ENCODE measurements around the gene AHCYL1.
A peak's percentile ranks its signal among the peaks of the same experiment; 100 is the strongest.

Gene AHCYL1

DNA sequence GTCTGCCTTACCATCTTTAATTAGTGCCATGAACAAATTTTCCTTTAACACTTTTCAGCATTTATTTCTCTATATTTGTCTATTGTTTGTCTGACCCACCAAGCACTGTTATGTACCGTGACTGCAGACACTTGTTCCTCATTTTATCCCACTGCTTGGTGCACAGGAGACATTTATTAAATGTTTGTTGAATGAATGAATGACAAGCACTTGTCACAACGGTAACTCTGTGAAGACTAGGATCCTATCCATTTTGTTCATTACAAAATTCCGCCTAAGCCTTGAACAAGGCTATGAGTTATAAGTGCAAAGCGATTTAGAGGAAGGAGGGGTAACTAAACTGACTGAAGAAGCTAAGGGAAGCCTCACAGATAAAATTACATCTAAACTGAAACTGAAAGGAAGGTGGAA lies 49.5 kb downstream of the AHCYL1 start:
- Histone ChIP-seq H3K4me3 (ENCODE audit: low read length) (peak overlapping the region; percentile 44), H3K9ac (ENCODE audit: low read length) (no peak overlapping the region), H3K27me3 (ENCODE audit: control insufficient read depth, insufficient read depth, low read length) (no peaks in the 10 kb centered on the region), H3K4me1 (ENCODE audit: control insufficient read depth, insufficient read depth, low read length) (peaks cover 6% of the 10 kb centered on the region), H3K36me3 (ENCODE audit: control insufficient read depth, insufficient read depth, low read length) (peaks cover 13% of the 10 kb centered on the region), H3K27ac (ENCODE audit: low read depth, low read length) (peak overlapping the region; percentile 68)

GRCh38 chr1:110034451-110035235 lies 50.1 kb downstream of the AHCYL1 start, which contains the start of gene STRIP1:
TSS of gene STRIP1 (plus strand) at chr1:110034624. CDS start at chr1:110034638, 14 bp downstream.
- Histone ChIP-seq H3K9ac (ENCODE audit: low read length) (peak within 1 kb of the TSS; percentile 75), H3K4me3 (ENCODE audit: low read length) (peak within 1 kb of the TSS; percentile 81), H3K27me3 (ENCODE audit: control insufficient read depth, insufficient read depth, low read length) (no peaks in the 10 kb centered on the region), H3K27ac (ENCODE audit: low read depth, low read length) (peak within 1 kb of the TSS; percentile 91), H3K4me1 (ENCODE audit: control insufficient read depth, insufficient read depth, low read length) (peaks cover 6% of the 10 kb centered on the region), H3K36me3 (ENCODE audit: control insufficient read depth, insufficient read depth, low read length) (peaks cover 17% of the 10 kb centered on the region)

DNA sequence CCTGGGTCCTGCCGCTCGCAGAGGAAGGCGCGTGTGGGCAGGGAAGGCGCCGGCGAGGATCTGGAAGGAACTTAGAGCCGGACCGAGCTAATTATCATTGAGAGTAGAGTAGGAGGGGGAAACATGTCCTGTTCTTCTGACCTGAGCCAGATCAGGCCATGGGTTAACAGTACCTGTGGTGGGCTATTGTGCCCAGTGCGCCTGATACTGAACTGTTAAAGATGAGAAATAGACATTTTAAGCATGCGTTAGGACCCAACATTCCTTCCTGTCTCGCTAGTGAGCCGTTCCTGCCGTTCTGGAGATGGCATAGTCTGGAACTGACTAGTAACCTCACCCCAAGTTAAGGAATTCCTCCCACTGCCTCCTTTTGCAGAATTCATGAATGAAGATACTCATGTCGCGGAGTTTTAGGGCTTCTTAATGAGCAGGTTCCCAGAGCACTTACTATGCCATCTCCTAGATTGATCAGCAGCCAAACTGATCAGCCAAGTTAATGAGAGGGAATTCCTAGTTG lies 50.7 kb downstream of the AHCYL1 start:
- Histone ChIP-seq H3K27ac (ENCODE audit: low read depth, low read length) (peak overlapping the region; percentile 91), H3K9ac (ENCODE audit: low read length) (peak overlapping the region; percentile 75)

DNA sequence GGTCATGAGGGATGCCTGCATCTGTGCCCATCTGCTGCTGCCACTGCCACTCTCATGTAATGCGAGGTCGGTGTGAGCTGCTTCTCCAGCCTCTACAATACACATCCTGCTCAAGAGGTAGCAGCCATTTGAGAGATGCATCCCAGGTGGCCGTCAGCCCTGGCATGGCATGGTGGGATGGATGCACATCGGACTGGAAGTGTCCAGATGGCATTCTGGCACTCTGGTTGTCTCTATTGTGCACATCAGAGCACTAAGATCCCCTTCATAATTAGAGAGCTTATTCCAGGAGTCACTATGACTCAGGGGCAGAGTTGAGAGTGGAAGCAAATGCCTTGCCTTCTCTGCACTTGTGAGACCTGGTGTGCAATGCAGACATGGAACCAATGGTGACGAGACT lies 53.7 kb downstream of the AHCYL1 start:
- H3K9ac ChIP-seq (ENCODE audit: low read length): no peak overlapping the region
- H3K27me3 ChIP-seq (ENCODE audit: control insufficient read depth, insufficient read depth, low read length): no peaks in the 10 kb centered on the region
- no peak overlapping the region for H3K4me3 ChIP-seq (ENCODE audit: low read length)
- H3K4me1 ChIP-seq (ENCODE audit: control insufficient read depth, insufficient read depth, low read length): peaks cover 6% of the 10 kb centered on the region
- H3K27ac ChIP-seq (ENCODE audit: low read depth, low read length): no peak overlapping the region
- H3K36me3 ChIP-seq (ENCODE audit: control insufficient read depth, insufficient read depth, low read length): peaks cover 47% of the 10 kb centered on the region

More for the DNA sequence above, 50.7 kb downstream of the AHCYL1 start:
- peak overlapping the region; percentile 81 for H3K4me3 ChIP-seq (ENCODE audit: low read length)
- H3K4me1 ChIP-seq (ENCODE audit: control insufficient read depth, insufficient read depth, low read length): peaks cover 6% of the 10 kb centered on the region
- no peaks in the 10 kb centered on the region for H3K27me3 ChIP-seq (ENCODE audit: control insufficient read depth, insufficient read depth, low read length)
- peaks cover 19% of the 10 kb centered on the region for H3K36me3 ChIP-seq (ENCODE audit: control insufficient read depth, insufficient read depth, low read length)

DNA sequence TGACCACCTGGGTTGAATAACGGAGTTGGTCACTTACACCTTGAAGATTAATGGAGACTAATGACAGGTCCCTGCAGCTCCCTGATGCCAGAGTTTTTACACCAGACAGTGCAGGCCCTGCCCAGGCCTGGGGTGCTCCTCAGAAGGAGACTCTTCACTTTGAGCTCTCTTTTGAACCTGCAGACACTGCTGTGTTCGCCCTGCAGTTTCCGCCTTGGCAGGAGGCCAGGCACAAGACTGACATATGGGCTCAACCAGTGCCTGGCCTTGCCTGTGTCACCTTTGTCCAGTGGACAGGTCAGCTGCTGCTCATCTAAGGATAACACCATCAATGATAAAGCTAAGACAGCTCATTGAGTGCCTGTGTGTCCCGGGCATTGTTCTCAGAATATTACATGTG lies 55.1 kb downstream of the AHCYL1 start:
- peaks cover 6% of the 10 kb centered on the region for H3K4me1 ChIP-seq (ENCODE audit: control insufficient read depth, insufficient read depth, low read length)
- H3K36me3 ChIP-seq (ENCODE audit: control insufficient read depth, insufficient read depth, low read length): peaks cover 58% of the 10 kb centered on the region
- no peak overlapping the region for H3K4me3 ChIP-seq (ENCODE audit: low read length)
- no peaks in the 10 kb centered on the region for H3K27me3 ChIP-seq (ENCODE audit: control insufficient read depth, insufficient read depth, low read length)
- H3K27ac ChIP-seq (ENCODE audit: low read depth, low read length): no peak overlapping the region
- no peak overlapping the region for H3K9ac ChIP-seq (ENCODE audit: low read length)

DNA sequence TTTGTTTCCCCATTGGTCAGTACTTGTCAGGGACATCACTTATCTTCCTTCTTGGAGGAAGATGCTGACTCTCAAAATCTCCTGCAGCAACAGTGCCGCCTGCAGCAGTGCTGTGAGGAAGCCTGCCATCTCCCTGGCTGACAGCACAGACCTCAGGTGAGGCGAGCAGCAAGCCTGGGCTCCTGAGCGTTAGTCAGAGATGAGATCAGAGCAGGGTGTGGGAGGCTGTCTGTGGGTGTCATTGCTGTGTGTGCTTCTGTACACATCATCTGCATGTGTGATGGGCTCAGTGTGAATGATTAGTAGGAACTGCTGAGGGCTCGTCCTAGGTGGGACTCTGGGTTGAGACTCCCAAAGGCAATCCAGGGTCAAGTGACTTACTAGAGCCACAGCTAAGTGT lies 56.0 kb downstream of the AHCYL1 start:
- no peak overlapping the region for H3K27ac ChIP-seq (ENCODE audit: low read depth, low read length)
- H3K4me1 ChIP-seq (ENCODE audit: control insufficient read depth, insufficient read depth, low read length): peaks cover 3% of the 10 kb centered on the region
- H3K9ac ChIP-seq (ENCODE audit: low read length): no peak overlapping the region
- H3K4me3 ChIP-seq (ENCODE audit: low read length): no peak overlapping the region
- H3K27me3 ChIP-seq (ENCODE audit: control insufficient read depth, insufficient read depth, low read length): no peaks in the 10 kb centered on the region
- H3K36me3 ChIP-seq (ENCODE audit: control insufficient read depth, insufficient read depth, low read length): peaks cover 62% of the 10 kb centered on the region

- H3K36me3 ChIP-seq (ENCODE audit: control insufficient read depth, insufficient read depth, low read length): peaks cover 68% of the 10 kb centered on the region
- H3K4me3 ChIP-seq (ENCODE audit: low read length): no peak overlapping the region
- H3K9ac ChIP-seq (ENCODE audit: low read length): no peak overlapping the region
- no peaks in the 10 kb centered on the region for H3K4me1 ChIP-seq (ENCODE audit: control insufficient read depth, insufficient read depth, low read length)
- no peak overlapping the region for H3K27ac ChIP-seq (ENCODE audit: low read depth, low read length)
- no peaks in the 10 kb centered on the region for H3K27me3 ChIP-seq (ENCODE audit: control insufficient read depth, insufficient read depth, low read length)
Observed at GRCh38 chr1:110043016-110043415, 58.5 kb downstream of the AHCYL1 start.

- Histone ChIP-seq H3K27ac (ENCODE audit: low read depth, low read length) (no peak overlapping the region), H3K27me3 (ENCODE audit: control insufficient read depth, insufficient read depth, low read length) (no peaks in the 10 kb centered on the region), H3K4me1 (ENCODE audit: control insufficient read depth, insufficient read depth, low read length) (no peaks in the 10 kb centered on the region), H3K4me3 (ENCODE audit: low read length) (no peak overlapping the region), H3K36me3 (ENCODE audit: control insufficient read depth, insufficient read depth, low read length) (peaks cover 59% of the 10 kb centered on the region), H3K9ac (ENCODE audit: low read length) (no peak overlapping the region)
Observed at GRCh38 chr1:110047463-110047862, 62.9 kb downstream of the AHCYL1 start.

DNA sequence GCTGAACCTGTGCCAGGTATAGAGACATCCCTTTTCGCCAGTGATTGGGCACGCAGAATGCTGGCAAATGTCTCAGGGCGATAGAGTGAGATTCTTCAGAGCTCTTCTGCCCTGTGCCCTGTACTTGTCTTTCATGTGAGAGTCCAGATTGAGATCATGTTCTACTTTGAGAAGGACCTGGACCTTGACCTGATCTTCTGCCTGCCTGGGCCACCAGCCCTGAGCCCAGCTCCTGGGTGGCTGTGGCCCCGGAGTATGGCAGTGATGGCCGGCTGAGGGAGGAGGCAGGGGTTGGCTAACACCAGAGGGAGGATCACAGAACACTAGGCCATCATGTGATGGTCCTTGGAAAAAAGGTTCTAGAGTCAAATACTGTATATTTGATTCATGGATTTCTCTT lies 63.7 kb downstream of the AHCYL1 start:
- H3K4me3 ChIP-seq (ENCODE audit: low read length): no peak overlapping the region
- H3K36me3 ChIP-seq (ENCODE audit: control insufficient read depth, insufficient read depth, low read length): peaks cover 55% of the 10 kb centered on the region
- no peak overlapping the region for H3K9ac ChIP-seq (ENCODE audit: low read length)
- no peak overlapping the region for H3K27ac ChIP-seq (ENCODE audit: low read depth, low read length)
- no peaks in the 10 kb centered on the region for H3K4me1 ChIP-seq (ENCODE audit: control insufficient read depth, insufficient read depth, low read length)
- H3K27me3 ChIP-seq (ENCODE audit: control insufficient read depth, insufficient read depth, low read length): no peaks in the 10 kb centered on the region

GRCh38 chr1:110048923-110049601 lies 64.5 kb downstream of the AHCYL1 start:
- Histone ChIP-seq H3K4me1 (ENCODE audit: control insufficient read depth, insufficient read depth, low read length) (no peaks in the 10 kb centered on the region), H3K4me3 (ENCODE audit: low read length) (no peak overlapping the region), H3K27me3 (ENCODE audit: control insufficient read depth, insufficient read depth, low read length) (no peaks in the 10 kb centered on the region), H3K9ac (ENCODE audit: low read length) (no peak overlapping the region), H3K27ac (ENCODE audit: low read depth, low read length) (no peak overlapping the region), H3K36me3 (ENCODE audit: control insufficient read depth, insufficient read depth, low read length) (peaks cover 55% of the 10 kb centered on the region)

DNA sequence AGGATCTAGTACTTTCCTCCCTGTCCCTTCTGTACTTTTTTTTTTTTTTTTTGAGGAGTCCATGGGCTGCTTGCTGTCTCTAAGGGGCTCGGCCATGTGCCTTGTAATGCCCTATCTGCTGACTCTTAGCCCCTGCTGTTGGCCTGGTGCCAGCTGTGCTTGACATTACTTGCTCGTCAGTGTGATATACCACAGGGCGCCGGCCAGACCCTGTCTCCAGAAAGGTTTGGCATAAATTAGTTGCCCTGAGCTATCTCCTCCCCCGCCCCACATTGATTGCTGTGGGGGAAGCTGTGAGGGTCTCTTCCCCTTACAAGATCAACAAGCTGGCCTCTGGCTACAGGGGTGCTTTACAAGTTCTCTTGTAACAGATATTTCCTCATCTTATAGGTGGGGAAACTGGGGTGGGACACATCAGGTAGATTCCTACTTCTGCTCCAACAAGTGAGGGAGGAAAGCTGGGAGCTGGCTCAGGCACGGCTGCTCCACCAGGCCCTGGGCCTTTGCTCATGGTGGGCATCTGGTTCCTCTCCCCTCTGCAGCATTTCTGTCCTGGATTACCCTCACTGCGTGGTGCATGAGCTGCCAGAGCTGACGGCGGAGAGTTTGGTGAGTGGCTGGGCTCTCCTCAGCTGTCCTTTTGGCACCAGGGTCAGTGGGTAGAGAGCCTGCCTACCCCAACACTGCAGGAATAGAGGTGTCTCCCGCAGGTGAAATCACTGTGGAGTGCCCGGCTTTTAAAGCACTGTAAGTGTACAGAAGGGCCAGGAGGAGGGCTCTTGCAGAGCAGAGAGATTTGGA lies 65.4 kb downstream of the AHCYL1 start:
- H3K4me3 ChIP-seq (ENCODE audit: low read length): no peak overlapping the region
- H3K9ac ChIP-seq (ENCODE audit: low read length): no peak overlapping the region
- no peaks in the 10 kb centered on the region for H3K4me1 ChIP-seq (ENCODE audit: control insufficient read depth, insufficient read depth, low read length)
- no peak overlapping the region for H3K27ac ChIP-seq (ENCODE audit: low read depth, low read length)
- H3K27me3 ChIP-seq (ENCODE audit: control insufficient read depth, insufficient read depth, low read length): no peaks in the 10 kb centered on the region
- H3K36me3 ChIP-seq (ENCODE audit: control insufficient read depth, insufficient read depth, low read length): peaks cover 57% of the 10 kb centered on the region
